Erythroblast (primary cell): ENCODE data around the gene TUBB.

Experiments
- GATA1 ChIP-seq: IDR thresholded peaks from 2 replicates; pipeline ENCODE4 v1.6.1; 2011; ENCODE audit warnings: low read depth, mild to moderate bottlenecking, control low read depth, low read length, moderate library complexity
- POLR2A ChIP-seq: IDR thresholded peaks from 2 replicates; pipeline ENCODE4 v1.6.1; 2011; ENCODE audit warnings: mild to moderate bottlenecking, low read length

- no peak for TF ChIP-seq POLR2A
- no peak for TF ChIP-seq GATA1
These were observed 47.2 kb downstream of the TUBB start for GRCh38 chr6:30767158-30767943.
